GM03348 (cell line): ENCODE measurements around the gene LYSET.
"Not testable (repeated sequence)": the region's sequence is repeated elsewhere in the genome, so short reads cannot be mapped to it uniquely, and the experiment has no call there.

ENCODE experiments used
- DNase-seq: peaks from one replicate; pipeline ENCODE4 v3.0.0; 2012; ENCODE audit warnings: low spot score

Gene LYSET, protein sequence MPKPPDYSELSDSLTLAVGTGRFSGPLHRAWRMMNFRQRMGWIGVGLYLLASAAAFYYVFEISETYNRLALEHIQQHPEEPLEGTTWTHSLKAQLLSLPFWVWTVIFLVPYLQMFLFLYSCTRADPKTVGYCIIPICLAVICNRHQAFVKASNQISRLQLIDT

DNA sequence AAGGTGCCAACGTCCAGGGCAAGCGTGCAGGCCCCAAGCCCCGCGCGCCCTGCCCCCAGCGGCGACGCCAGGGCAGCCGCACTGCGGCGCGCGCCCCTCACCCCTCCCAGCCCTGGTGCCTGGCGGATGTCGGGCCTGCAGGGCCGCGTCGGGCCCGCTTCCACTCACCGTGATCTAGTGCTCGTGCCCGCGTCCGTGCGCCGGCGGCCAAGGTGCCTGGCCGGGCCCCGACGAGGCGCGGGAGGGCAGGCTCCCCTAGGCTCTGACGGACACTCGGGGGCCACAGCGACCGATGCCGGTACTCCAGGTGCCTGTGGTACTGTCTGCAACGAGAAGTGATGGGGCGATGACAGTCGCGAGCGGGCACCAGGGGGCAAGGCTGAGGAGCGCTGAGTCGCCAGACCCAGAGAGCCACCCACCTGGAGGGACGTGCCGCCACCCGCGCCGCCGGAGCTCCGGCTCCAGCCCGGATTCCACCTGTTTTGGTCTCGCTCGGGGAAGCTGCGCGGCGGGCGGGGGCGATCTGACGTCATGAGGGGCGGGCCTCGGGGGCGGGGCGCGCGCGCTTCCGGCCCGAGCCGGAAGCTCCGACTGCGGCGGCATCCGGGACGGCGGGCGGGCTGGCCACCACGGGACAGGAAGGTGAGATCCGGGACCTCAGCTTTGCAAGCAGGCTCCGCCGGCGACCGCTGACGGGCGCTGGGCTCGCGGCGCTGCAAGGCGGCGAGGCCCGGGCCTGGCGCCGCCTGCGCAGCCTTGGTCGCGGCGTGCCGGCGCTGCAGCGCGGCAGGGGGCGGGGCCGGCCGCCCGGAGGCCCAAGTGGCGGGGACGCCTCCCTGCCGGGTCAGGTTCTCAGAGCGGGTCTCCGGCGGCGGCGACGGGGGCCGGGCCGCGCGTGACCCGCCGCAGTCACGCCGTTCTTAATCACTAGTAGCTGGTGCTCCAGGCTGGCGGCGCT is at the start of gene LYSET, which contains the start of gene MOAP1:
LYSET (plus strand) TSS at position 927 of the 958 bp plus-strand sequence. CDS start 89 bp downstream, outside the sequence.
MOAP1 (minus strand) TSS at position 507 of the 958 bp plus-strand sequence. CDS start 655 bp downstream, outside the sequence.
- peak; percentile 96 for DNase-seq

DNA sequence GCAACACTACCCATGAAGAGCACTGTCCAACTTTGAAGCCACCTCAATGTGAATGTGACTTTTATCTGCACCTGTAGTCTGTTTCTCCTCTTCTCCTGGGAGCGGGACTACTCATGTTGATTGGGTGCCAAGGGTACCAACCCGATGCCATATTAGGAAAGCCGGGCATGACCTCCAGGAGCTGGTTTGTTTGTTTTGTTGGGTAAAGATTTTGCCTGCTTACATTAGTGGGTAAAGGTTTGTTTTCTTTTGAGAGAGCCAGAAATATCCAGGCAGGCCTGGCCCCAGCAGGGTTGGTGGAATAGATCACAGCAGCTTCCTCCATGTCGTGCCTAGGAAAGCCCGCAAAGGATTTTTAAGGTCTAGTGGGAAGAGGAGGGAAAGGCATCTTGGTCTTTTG is 49.7 kb upstream of the LYSET start:
- DNase-seq: no peak

- no peak for DNase-seq
Measured at GRCh38 chr14:93136009-93136408, 49.1 kb upstream of the LYSET start.

DNA sequence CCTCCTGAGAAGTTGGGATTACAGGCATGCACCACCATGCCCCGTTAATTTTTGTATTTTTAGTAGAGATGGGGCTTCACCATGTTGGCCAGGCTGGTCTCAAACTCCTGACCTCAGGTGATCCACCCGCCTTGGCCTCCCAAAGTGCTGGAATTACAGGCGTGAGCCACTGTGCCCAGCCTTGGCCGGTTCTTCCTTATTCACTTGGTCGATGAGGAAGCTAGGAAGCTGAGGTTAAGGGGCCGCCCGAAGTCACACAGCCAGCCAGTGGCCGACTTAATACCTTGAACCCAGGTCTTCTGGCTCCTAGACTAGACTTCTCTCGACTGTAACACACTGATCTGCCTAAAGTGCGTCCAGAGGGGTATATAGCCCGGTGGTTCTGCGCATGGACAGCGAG is 48.6 kb upstream of the LYSET start:
- DNase-seq: not testable (repeated sequence)

GRCh38 chr14:93137864-93138263 is 47.3 kb upstream of the LYSET start:
- no peak for DNase-seq

DNA sequence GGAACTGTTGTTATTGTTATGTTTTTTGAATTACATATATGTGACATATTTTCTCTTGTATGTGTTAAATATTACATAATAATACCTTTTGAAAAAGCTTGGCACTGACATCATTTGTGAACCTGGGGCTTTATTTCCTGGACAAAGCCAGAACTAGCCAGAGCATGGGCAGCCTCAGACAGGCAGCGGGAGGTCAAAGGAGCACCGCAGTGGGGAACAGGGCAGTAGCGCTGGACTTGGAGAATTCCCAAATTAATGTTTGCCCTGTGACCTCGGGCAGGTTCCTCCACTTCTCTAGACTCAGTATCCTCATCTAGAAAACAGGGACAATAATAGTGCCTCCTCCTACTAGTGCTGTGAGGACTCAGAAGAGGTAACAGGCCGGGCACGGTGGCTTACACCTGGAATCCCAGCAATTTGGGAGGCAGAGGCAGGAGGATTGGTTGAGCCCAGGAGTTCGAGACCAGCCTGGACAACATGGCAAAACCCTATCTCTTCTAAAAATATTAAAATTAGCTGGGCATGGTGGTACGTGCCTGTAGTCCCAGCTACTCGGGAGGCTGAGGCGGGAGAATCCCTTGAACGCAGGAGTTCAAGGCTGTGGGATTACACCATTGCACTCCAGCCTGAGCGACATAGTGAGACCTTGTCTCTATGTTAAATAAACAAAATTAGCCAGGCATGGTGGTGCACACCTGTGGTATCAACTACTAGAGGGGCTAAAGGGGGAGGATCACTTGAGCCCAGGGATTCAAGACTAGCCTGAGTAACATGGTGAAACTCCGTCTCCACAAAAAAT is 42.1 kb upstream of the LYSET start:
- no peak for DNase-seq

GRCh38 chr14:93146119-93146518 is 39.0 kb upstream of the LYSET start:
- no peak for DNase-seq

DNA sequence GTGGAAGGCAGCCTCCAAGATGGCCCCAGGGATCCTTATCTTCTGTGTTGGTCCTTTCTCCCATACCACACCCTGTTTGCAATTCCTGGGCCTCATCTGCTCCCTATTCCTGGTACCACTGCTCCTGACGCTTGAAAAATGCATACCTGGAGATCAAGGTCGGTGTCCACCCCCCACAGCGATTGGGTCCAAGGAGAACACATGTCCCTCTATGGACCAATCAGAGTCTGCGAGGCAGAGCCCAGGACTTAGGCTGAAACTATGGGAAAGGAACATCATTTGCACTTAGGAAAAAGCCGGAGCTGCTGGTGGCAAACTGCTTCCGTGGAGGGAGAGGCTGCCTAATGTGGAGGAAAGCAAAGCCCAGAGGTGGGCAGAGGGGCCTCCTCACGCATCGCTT is 36.1 kb upstream of the LYSET start:
- DNase-seq: no peak

DNA sequence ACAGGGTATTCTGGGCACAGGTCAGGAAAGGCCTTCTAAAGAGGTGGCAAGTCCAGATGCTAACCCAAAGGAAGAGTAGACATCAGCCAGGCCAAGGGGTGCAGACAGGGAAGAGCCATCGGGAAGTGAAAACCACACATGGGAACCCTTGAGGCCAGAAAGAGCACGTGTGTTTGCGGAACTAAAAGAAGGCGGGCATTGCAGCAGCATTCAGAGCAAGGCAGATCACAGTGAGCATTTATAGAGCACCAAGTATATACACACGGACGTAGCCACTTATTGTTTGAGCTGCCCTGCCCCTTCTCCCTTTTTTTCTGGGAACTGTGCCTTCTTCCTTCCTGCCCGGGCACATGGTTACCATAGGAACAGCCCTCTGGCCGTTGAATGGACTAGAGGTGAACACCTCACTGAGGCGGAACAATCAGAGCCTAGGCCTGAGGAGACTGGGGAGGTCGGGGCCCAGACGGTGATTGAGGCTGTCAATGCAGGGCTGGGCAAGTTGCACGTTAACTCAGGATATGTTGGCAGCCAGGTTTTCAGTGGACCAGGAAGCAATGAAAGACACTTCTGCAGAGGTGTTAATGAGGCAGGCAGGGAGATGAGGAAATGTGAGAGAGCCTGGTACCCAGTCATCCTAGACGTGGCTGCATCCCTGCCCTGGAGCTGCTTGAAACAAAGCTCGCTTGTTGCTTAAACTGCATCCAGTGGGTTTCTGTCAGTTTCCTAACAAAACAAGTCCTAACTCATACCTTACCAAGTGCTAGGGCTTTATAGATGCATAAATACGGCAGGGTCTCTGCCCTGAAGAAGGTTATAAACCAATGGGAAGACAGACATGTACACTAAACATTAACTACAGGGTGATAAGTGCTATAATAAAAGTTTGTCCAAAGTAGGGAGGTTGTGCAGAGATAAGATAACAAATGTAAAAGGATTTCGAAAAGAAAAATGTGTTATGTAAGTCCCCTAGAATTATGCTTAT is 34.6 kb upstream of the LYSET start:
- no peak for DNase-seq

DNA sequence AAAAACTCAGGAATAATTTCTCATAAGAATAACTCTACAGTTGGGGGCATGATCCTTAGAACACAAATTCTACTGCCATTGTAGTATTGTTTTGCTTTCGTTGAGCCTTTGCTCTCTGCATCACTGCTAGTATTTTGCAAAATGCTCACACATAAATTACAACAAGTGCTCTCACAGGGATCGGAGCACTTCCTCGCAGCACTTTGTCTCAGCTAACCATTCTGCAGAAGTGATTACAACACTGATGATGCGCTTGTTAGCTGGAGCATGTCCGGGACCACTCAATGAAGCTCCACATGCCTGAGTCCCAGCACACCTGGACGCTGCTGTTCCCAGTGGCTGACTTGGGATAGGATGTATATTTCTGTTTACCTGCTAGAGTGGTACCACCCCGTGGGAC is 32.0 kb upstream of the LYSET start:
- DNase-seq: no peak

- no peak for DNase-seq
Measured at GRCh38 chr14:93155667-93156066, 29.4 kb upstream of the LYSET start.

- no peak for DNase-seq
Measured at GRCh38 chr14:93156693-93157369, 28.3 kb upstream of the LYSET start.

- not testable (repeated sequence) for DNase-seq
Measured at GRCh38 chr14:93158349-93158748, 26.8 kb upstream of the LYSET start.

- not testable (repeated sequence) for DNase-seq
Measured at GRCh38 chr14:93159625-93160352, 25.3 kb upstream of the LYSET start.

GRCh38 chr14:93160353-93160801 is 24.7 kb upstream of the LYSET start:
- DNase-seq: peak; percentile 32

- DNase-seq: no peak
Measured at GRCh38 chr14:93161411-93161940, 23.6 kb upstream of the LYSET start.

- no peak for DNase-seq
Measured at GRCh38 chr14:93163564-93163963, 21.6 kb upstream of the LYSET start.

- DNase-seq: not testable (repeated sequence)
Measured at GRCh38 chr14:93165271-93166265, 19.5 kb upstream of the LYSET start.
